D721Med (cell line): ENCODE measurements around the gene PRKCQ.

Experiments
- DNase-seq: peaks from one replicate; pipeline ENCODE4 v3.0.0; 2011; ENCODE audit warnings: low spot score; ENCODE audit not compliant: insufficient read length
- FAIRE-seq: peaks from 2 replicates; lab custom pipeline; 2011; peaks lifted over from hg19 to GRCh38; lab: Jason Lieb, UNC
- CTCF ChIP-seq: IDR thresholded peaks from 2 replicates; pipeline ENCODE4 v1.5.1; 2012; ENCODE audit warnings: mild to moderate bottlenecking, control low read depth; ENCODE audit not compliant: insufficient read depth; ENCODE audit errors: missing control alignments

PRKCQ gene

GRCh38 chr10:6562221-6562620, 17.9 kb downstream of the PRKCQ start:
- no peak for DNase-seq
- TF ChIP-seq CTCF: no peak
- FAIRE-seq: no peak

- DNase-seq: no peak
- TF ChIP-seq CTCF: no peak
- FAIRE-seq: no peak
Measured at GRCh38 chr10:6561552-6561951, 18.5 kb downstream of the PRKCQ start.

- DNase-seq (no peak), FAIRE-seq (no peak)
- no peak for TF ChIP-seq CTCF
Measured at GRCh38 chr10:6558759-6559461, 21.2 kb downstream of the PRKCQ start.

- FAIRE-seq: no peak
- no peak for TF ChIP-seq CTCF
- DNase-seq: no peak
Measured at GRCh38 chr10:6558272-6558671, 21.8 kb downstream of the PRKCQ start.

- DNase-seq (no peak), FAIRE-seq (no peak)
- no peak for TF ChIP-seq CTCF
Measured at GRCh38 chr10:6553937-6554336, 26.1 kb downstream of the PRKCQ start.

- no peak for FAIRE-seq
- no peak for DNase-seq
- TF ChIP-seq CTCF: no peak
Measured at GRCh38 chr10:6543431-6544005, 36.6 kb downstream of the PRKCQ start.

- TF ChIP-seq CTCF: no peak
- DNase-seq: no peak
- no peak for FAIRE-seq
Measured at GRCh38 chr10:6542999-6543430, 37.1 kb downstream of the PRKCQ start.
